Transverse colon (tissue), 4 donors: Measurements from ENCODE around the gene GLRX3.

Source experiments
- CTCF ChIP-seq, 5 experiments: fragments of 200-600 bp in 3 of 5; fragments of 450-650 bp in 2 of 5; sonication (generic) in 3 of 5; IDR thresholded peaks; 1 replicate in 2 of 5; 2 replicates in 3 of 5; pipeline ENCODE4 v1.5.1; 2016 to 2017; ENCODE audit warnings: antibody characterized with exemption in 5 of 5, inconsistent platforms in 3 of 5, mild to moderate bottlenecking in 2 of 5, moderate library complexity in 1 of 5
- EP300 ChIP-seq: sonication (generic); formaldehyde crosslinking; IDR thresholded peaks from one replicate; pipeline ENCODE4 v1.6.1; 2017; ENCODE audit warnings: antibody characterized with exemption, low read depth
- POLR2A ChIP-seq: fragments of 450-650 bp; IDR thresholded peaks from one replicate; pipeline ENCODE4 v1.6.1; 2016; ENCODE audit warnings: antibody characterized with exemption, mild to moderate bottlenecking, moderate library complexity
- POLR2AphosphoS5 ChIP-seq, 3 donors: sonication (generic); formaldehyde crosslinking; IDR thresholded peaks; one replicate each; pipeline ENCODE4 v1.6.1; 2016; ENCODE audit warnings: antibody characterized with exemption in 3 of 3

- no peak for TF ChIP-seq CTCF (IDR thresholded peaks at IDR 0.05)
- TF ChIP-seq POLR2A, result no peak
- no peak for TF ChIP-seq POLR2AphosphoS5 (IDR thresholded peaks at IDR 0.05)
- no peak for TF ChIP-seq EP300
Observed at GRCh38 chr10:130121486-130122079, 14.6 kb upstream of the GLRX3 start.
